Neural progenitor cell (in vitro differentiated cells): ENCODE data around the gene SLC30A2.

ENCODE experiments used
- EZH2 ChIP-seq: fragments of 200-600 bp; sonication (generic); IDR thresholded peaks from 2 replicates; pipeline ENCODE4 v1.6.1; 2017; ENCODE audit warnings: antibody characterized with exemption, mild to moderate bottlenecking, moderate library complexity
- TF ChIP-seq, protein P1 (sequence below): fragments of 200-600 bp; sonication (generic); IDR thresholded peaks from 2 replicates; pipeline ENCODE4 v1.5.1; 2017; ENCODE audit warnings: antibody characterized with exemption, mild to moderate bottlenecking

DNA sequence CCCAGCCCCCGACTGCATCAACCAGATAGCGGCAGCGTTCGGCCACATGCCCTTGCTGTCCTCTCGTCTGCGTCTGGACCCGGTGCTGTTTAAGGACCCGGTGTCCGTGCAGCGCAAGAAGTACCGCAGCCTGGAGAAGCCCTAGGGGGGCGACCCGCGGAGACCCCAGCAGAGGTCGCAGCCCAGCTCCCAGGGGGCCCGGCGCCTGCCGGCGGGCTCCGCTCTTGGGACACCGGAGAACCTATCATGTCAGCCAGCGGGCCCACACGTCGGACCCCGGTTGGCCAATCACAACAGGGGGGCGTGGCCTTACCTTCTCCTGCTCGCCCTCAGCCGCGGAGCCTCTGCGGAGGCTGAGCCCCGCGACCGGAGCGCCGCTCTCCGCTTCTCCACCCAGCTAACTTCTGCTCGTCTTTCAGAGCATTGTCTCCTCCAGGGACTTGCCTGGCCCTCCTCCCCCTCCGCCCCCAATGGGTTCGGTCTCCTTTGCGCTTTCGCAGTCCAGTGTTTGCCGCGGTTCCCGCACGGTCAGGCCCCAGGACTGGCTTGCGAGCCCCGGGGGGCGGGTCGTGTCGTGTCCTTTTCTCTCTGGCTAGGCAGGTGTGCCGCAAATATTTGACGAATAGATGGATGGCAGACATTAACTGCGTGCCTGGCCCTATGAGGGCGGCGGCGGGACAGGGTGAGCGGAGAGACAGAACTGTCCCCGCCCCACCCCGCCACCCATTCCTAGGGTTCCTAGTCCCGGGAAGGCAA lies 10.5 kb downstream of the SLC30A2 start:
- no peak for TF ChIP-seq EZH2
- TF ChIP-seq, protein P1, sequence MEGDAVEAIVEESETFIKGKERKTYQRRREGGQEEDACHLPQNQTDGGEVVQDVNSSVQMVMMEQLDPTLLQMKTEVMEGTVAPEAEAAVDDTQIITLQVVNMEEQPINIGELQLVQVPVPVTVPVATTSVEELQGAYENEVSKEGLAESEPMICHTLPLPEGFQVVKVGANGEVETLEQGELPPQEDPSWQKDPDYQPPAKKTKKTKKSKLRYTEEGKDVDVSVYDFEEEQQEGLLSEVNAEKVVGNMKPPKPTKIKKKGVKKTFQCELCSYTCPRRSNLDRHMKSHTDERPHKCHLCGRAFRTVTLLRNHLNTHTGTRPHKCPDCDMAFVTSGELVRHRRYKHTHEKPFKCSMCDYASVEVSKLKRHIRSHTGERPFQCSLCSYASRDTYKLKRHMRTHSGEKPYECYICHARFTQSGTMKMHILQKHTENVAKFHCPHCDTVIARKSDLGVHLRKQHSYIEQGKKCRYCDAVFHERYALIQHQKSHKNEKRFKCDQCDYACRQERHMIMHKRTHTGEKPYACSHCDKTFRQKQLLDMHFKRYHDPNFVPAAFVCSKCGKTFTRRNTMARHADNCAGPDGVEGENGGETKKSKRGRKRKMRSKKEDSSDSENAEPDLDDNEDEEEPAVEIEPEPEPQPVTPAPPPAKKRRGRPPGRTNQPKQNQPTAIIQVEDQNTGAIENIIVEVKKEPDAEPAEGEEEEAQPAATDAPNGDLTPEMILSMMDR, result peak; percentile 22
